AG08396 (cell line): ENCODE data around the gene ACIN1.

Experiments
- DNase-seq: peaks from one replicate; pipeline ENCODE4 v3.0.0; 2012; ENCODE audit warnings: low spot score, mixed read lengths

ACIN1 gene

DNA sequence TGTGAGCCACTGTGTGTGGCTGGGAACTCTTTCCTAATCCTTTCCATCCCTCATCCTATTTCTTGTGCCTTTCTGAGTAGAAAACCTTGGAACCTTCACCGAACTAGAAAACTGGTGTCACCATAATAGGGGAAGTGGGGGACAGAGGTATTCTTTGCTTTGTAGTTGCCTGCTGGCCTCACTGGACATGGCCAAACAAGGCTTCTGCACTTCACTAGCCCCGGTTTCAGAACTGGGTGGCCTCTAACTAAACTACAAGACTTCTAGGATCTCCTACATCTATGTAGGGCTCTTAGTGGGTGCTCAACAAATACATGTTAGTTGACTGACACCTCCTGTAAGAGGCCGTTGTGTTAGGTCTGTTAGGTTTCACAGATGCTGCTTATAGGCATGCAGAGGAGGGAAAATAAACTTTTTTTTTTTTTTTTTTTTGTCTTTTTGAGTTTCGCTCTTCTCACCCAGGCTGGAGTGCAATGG is 10.4 kb upstream of the ACIN1 start:
- no peak for DNase-seq

GRCh38 chr14:23104591-23105347 is 9.8 kb upstream of the ACIN1 start, which contains the start of gene CIROP:
CIROP (minus strand) TSS chr14:23104989; CDS start chr14:23104920, 69 bp downstream.
- no peak for DNase-seq

DNA sequence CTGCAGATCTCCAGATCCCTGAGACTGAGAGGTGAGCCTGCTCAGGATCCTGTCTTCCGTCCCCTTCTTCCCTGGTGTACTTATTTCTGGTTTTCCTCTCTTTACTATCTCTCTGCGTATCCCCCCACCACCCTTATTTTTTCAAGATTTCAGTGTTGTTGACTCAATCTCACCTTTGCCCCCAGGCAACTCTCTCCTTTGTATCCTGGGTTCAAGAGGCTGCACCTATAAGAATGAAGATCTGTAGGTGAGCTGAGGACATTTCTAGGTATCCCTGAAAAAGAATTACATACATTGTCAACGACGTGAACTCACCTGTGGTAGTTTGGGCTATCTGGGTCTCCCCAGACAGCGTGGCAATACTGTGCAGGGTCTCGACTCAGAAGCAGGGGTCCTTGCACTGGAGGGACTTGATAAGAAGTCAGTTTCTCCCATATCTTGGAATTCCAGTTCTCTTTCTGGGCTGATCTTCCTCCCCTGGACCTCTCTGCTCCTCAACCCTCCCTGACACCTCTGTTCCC is 9.2 kb upstream of the ACIN1 start:
- DNase-seq: no peak

DNA sequence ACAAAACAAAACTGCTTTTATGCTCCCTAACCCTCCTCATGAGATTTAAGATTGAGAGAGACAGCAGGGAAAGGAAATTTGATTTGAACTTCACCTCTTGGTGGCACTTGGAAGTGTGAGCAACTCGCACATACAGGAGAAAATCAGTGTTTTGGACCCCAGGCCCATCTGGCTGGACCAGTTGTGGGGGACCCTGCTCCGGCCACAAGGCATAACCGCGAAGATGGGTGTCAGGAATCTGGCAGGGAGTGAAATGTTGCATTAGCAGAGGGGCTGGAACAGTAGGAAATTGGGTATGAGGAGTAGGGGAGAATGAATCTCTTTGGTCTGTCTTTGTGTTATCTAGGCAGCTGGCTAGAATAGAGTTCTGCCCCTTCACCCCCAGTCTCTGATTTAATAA is 8.6 kb upstream of the ACIN1 start:
- no peak for DNase-seq

DNA sequence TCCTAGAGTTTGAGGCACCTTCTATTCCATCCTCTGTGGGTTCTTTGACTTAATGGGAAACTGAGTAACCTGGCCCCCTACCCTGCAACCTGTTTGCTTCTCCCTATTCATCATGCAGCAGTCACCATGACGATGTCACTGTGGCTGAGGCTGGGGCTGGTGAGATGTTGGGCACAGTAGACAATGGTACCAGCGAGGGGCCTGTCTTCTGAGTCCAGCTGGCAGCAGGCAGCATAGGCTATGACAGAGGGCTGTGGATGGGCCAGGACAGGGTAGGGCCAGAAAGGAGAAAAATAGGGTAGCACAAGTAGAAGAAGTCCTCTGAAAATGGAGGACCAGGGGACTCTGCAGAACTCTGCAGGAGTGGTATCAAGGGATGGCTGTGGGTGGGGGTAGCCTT is 7.9 kb upstream of the ACIN1 start:
- DNase-seq: no peak

GRCh38 chr14:23101986-23102625 is 7.2 kb upstream of the ACIN1 start:
- no peak for DNase-seq

DNA sequence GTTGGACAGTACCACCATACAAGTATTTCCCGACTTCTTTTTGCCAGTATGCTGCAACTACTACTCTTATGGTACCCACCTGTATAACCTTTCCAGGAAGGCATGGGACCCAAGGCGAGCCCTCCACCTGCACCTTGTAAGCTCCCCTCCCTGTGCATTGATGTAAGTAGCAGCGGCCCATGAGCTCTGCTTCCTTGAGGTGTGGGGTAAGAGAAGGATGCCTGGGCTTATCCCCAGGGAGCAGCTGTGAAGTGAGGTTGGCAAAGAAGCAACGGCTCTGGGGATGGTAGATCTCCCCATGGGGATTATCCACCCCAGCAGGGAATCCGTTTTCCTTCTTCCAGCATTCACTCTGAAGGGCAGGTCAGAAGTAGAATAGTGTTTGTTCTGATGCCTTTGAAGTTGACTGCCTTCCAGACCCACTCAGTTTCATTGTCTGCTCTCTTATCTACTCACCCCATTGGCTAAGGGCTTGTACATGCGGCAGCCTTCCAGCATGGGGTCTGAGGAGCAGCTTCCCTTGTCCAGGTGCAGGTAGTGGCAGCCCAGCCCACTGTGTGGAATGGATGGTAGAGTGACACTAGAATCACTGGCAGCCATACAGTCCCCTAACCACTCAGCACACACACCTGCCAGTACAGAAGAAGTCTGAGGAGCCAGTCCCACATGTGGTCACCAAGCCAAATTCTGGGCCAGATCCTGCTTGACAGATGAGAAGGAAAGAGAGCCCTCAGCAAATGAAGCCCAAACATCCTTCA is 6.5 kb upstream of the ACIN1 start:
- DNase-seq: no peak

DNA sequence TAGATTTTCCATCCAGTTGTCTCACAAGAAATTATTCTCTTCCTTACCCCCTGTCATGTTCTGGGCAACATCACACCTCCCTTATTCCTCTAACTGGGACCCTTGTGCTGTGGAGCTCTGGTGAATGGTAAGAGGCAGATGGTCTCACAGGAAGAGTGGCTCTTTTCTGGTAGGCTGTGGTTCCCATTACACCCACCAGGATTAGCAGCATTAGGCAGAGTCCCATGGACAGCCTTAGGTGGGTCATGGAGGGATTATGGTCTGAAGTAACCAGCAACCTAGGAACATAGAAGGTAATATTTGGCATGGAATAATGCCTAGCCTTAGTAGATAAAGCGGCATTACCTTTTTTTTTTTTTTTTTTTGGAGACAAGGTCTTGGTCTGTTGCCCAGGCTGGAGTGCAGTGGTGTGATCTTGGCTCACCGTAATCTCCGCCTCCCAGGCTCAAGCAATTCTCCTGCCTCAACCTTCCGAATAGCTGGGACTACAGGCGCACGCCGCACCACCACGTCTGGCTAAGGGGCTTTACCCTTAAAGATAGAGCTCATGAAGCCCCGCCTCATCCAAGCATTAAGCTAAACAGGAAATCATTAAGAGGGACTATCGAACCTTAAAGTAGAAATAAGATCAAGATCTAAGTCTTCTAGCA is 4.4 kb upstream of the ACIN1 start:
- no peak for DNase-seq

GRCh38 chr14:23097786-23098185 is 2.9 kb upstream of the ACIN1 start:
- no peak for DNase-seq

- DNase-seq: peak; percentile 98
Measured at GRCh38 chr14:23095196-23096108, 516 bp upstream of the ACIN1 start, which contains the start of gene C14orf119. C14orf119 (plus strand) TSS chr14:23095505; CDS start chr14:23097659, 2,154 bp downstream.

DNA sequence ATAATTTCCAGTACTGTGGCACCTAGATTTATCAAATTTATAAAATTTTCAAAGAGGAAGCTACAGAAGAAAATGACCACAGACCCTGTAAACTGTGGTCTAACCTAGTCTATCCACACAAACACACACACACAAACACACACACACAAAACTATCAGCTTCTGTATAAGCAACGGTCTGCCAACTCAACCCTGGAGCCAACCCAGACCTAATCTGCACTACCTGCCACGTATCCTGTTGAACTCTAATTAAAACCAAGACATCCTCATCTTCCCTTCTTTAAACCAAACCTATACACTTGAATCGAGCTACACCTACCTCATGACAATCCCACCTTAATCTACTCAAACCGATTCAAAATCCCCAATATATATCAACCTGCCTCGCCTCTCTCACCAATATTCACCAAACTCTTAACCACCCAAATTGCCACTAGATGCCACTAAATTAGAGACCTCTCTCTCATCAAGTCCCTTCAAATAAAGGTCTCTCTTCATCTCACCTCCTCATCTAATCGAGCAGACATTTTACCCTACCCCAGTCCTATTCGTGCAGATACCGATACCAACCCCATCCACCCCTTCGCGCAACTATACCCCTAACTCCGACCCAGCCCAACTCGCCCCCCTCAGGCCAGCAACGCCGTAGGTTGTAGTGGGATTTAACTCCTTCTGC is 808 bp downstream of the ACIN1 start:
- DNase-seq: no peak

GRCh38 chr14:23093526-23093925 is 1.4 kb downstream of the ACIN1 start:
- DNase-seq: no peak

GRCh38 chr14:23093104-23093503 is 1.8 kb downstream of the ACIN1 start:
- no peak for DNase-seq

DNA sequence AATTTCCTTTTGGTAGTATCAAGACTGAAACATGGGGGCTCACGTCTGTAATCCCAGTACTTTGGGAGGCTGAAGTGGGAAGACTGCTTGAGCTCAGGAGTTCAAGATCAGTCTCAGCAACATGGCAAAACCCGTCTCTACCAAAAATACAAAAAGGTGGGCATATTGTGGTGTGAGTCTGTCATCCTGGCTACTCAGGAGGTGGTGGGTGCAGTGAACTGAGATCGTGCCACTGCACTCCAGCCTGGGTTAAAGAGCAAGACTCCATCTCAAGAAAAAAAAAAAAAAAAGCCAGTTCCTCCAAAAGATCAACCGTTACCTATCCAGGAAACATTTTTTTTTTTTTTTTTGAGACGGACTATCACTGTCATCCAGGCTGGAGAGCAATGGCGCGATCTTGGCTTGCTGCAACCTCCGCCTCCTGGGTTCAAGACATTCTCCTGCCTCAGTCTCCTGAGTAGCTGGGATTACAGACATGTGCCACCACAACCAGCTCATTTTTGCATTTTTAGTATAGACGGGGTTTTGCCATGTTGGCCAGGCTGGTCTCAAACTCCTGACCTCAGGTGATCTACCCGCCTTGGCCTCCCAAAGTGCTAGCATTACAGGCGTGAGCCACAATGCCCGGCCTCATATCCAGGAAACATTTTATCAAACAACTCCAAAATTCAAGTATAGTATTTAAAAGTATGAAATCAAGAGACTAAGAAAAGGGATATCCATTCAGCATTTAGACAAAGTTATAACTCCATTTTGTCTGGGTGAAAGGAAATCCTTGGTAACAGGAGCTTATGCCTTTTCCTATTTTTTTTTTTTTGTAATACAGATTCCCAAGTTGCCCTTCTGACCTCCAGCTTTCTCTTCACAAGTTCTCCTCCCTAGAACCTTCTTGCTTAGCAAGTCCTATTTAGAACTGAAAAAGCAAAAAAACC is 3.4 kb downstream of the ACIN1 start:
- DNase-seq: no peak

GRCh38 chr14:23090254-23090636 is 4.7 kb downstream of the ACIN1 start:
- no peak for DNase-seq

DNA sequence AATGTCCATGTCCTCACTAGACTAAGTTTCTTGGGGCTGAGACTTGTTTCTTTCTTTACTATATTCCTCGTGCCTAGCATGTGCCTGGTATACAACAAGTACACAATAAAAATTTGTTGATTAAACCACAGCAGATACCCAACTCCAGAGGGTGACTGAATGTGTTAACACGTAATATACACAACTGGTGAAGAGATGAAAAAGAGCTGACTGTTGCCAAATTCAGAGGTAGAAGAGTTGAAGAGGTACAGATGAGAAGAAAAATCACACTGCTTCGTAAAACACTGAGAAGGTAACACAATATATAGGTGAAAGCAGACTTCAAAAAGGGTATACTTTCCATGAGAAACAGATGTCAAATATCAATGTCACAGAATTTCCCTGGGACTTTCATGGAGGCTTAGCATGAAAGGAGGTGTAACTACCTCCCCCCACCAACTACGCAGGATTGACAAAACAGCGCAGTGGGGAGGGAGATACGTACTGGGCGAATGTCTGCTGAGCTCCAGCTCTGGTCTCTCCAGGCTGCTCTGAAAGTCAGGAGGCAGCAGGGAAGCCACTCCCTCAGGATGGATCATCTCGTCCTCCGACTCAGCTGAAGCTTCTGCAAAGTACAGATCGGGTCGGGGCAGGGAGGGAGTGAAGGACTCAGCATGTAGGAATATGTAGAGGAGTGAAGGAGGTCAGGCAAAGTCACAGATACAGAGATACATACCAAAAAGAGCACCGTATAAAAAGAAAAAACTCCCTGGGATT is 5.3 kb downstream of the ACIN1 start:
- DNase-seq: no peak

- DNase-seq: no peak
Measured at GRCh38 chr14:23086565-23086964, 8.4 kb downstream of the ACIN1 start.

- no peak for DNase-seq
Measured at GRCh38 chr14:23085458-23085857, 9.5 kb downstream of the ACIN1 start.
